ENCODE measurements around the gene GRK1.

Gene GRK1

DNA sequence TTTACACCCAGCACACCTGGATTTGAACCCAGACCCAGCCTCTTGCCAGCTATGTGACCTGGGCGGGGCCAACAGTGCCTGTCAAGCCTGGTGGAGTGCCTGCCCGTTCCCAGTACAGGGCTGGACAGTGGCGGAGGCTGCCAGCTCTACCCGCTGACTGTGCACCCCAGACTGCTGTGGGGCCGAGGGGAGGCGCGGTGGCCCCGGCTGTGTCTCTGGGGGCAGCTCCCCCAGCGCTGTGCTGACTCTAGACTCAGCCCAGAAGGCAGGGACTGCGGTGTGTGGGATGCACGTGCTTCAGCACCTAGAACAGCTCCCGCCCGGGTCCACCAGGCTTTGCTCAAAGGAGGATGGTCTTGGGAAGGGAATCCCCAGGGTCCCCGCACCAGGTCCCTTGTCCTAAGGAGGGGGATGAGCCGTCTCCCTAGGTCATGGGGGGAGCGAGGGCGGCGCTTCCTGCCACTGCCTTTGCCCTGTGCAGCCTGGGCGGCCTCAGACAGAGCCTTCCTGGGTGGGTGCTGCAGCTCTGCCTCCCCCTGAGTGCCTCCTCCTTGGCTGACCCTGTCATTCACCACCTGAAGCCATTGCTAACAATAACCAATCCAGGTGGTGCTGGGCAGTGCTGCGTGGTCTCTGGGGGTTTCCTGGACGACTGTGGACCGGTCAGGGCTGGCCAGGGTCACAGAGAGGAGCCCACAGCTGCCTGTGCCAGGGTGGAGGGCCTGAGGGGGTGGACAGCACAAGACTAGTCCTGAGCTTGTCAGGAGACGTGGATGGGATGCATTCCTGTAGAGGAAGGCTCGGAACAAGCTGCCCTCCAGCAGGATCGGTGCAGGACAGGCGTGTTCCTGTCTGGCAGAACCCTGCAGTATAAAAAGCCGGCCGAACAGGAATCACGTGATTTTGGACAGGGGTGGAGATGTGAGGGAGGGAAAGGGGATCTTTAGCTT lies 110.6 kb downstream of the GRK1 start:
- TF ChIP-seq, protein P1, sequence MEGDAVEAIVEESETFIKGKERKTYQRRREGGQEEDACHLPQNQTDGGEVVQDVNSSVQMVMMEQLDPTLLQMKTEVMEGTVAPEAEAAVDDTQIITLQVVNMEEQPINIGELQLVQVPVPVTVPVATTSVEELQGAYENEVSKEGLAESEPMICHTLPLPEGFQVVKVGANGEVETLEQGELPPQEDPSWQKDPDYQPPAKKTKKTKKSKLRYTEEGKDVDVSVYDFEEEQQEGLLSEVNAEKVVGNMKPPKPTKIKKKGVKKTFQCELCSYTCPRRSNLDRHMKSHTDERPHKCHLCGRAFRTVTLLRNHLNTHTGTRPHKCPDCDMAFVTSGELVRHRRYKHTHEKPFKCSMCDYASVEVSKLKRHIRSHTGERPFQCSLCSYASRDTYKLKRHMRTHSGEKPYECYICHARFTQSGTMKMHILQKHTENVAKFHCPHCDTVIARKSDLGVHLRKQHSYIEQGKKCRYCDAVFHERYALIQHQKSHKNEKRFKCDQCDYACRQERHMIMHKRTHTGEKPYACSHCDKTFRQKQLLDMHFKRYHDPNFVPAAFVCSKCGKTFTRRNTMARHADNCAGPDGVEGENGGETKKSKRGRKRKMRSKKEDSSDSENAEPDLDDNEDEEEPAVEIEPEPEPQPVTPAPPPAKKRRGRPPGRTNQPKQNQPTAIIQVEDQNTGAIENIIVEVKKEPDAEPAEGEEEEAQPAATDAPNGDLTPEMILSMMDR (IDR thresholded peaks at IDR 0.05; ENCODE audit: unreplicated experiment in 3 of 3) = no peak
- H3K27ac Mint-ChIP-seq = no peak overlapping the region
- H3K4me1 Mint-ChIP-seq = peaks cover 5% of the 10 kb centered on the region
- no peak overlapping the region for H3K4me3 Mint-ChIP-seq
- H3K27me3 Mint-ChIP-seq (ENCODE audit: low read depth) = peaks cover 24% of the 10 kb centered on the region
- no peaks in the 10 kb centered on the region for H3K36me3 Mint-ChIP-seq (ENCODE audit: low read depth)
- H3K9me3 Mint-ChIP-seq = peaks cover 8% of the 10 kb centered on the region

DNA sequence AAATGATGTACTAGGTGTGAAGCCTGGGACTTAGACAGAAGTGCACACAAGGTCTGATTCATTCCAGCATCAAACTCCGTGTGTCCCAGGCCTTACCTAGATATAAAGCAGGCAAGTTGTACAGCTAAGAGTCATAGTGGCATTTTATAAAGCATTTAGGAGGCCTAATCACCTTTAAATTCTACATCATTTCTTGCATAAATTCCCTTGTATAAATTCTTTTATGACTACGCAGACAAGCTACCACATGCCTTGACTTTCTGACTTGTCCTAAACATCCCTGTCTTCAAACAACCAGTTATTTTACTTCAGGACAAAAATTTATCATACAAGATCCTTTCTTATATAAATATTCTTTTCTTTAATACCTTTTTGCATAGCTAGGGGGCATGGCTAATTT lies 114.6 kb downstream of the GRK1 start:
- Mint-ChIP-seq H3K4me1 (peaks cover 5% of the 10 kb centered on the region), H3K4me3 (no peak overlapping the region), H3K9me3 (peaks cover 5% of the 10 kb centered on the region), H3K27me3 (ENCODE audit: low read depth) (peaks cover 45% of the 10 kb centered on the region), H3K27ac (no peak overlapping the region), H3K36me3 (ENCODE audit: low read depth) (no peaks in the 10 kb centered on the region)
- TF ChIP-seq, protein P1 (IDR thresholded peaks at IDR 0.05; ENCODE audit: unreplicated experiment in 3 of 3) = no peak

DNA sequence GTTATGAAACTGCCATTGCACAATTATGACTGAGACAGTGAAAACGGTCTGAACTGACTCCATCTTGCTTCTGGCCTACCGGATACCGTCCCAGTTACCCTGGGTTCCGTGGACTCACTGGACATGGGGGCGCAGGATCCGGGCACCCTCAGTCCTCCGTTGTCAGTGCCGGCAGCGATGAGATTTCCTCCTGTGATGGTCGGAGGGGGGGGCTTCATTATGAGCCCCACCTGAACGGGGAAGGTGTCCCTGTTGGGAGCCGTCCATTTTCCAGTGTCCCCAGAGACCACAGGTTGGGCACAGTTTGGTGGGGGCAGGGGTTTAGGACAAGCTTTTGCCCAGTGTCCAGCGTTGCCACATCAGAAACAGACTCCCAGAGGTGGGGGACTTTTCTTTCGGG lies 115.5 kb downstream of the GRK1 start:
- peaks cover 39% of the 10 kb centered on the region for H3K27me3 Mint-ChIP-seq (ENCODE audit: low read depth)
- H3K4me1 Mint-ChIP-seq = no peaks in the 10 kb centered on the region
- H3K4me3 Mint-ChIP-seq = no peak overlapping the region
- H3K36me3 Mint-ChIP-seq (ENCODE audit: low read depth) = no peaks in the 10 kb centered on the region
- TF ChIP-seq, protein P1 (IDR thresholded peaks at IDR 0.05; ENCODE audit: unreplicated experiment in 3 of 3) = no peak
- H3K27ac Mint-ChIP-seq = no peak overlapping the region
- H3K9me3 Mint-ChIP-seq = peaks cover 5% of the 10 kb centered on the region

DNA sequence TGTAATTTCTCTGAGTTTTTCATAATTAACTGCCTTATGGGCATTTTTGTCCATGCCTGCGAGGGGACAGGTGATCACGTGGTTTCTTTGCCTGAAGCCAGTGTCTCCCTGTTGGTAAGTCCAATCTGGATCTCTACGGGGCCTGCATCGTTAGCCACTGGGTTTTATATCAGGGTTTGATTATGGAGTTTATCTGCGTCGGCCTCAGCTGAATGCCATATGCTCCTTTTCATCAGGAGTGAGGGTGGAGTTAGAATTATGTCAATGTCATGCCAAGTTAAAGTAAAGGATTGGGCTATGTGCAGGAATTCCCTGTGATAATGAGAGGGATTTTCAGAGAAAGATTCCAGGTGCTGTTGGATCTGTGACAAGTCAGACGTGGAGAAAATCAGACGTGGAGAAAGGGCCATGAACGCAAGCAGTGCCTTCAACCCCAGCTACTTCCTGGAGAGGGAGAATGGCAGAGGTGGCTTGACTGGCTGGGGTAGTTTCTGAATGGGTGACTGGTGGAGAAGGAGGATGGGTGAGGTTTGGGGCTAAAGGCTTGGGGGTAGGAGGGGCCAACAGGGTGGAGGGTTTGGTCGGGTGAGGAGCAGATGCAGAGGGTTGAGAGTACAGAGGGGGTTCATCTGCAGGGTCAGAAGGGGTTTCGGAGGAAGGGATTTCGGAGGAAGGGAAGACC lies 116.3 kb downstream of the GRK1 start:
- H3K4me3 Mint-ChIP-seq = no peak overlapping the region
- TF ChIP-seq, protein P1 (IDR thresholded peaks at IDR 0.05; ENCODE audit: unreplicated experiment in 3 of 3) = no peak
- H3K9me3 Mint-ChIP-seq = peaks cover 5% of the 10 kb centered on the region
- H3K27me3 Mint-ChIP-seq (ENCODE audit: low read depth) = peaks cover 39% of the 10 kb centered on the region
- H3K27ac Mint-ChIP-seq = no peak overlapping the region
- no peaks in the 10 kb centered on the region for H3K36me3 Mint-ChIP-seq (ENCODE audit: low read depth)
- H3K4me1 Mint-ChIP-seq = no peaks in the 10 kb centered on the region

DNA sequence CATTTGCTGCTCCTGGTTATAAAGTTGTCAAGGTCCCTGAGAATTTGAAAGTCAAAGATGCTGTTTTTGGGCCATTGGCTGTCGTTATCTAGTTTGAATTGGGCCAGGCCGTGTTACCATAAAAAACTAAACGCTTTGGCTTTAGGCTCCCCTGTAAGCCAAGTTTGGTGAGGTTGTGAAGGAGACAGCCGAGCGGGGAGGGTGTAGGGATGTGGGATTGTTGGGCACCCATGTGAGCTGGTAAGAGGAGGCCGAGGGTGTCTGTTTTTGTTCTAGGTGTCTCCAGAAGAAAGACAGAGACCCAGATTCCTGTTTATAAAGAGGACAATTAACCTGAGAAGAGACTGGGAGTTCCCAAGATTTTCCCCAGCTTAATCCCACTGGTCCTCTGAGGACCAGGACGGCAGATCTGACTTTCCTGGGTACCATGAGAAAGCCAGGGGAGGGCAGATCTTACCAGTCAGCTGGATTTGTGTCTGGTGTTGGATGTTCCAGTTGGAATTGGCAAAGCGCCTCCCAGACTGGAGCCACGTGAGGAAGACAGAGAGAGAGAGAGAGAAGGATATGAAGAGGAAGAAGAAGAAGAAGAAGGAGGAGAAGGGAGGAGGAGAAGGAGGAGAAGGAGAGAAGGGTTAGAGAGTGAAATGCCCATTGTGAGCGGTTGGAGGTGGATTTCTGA lies 117.1 kb downstream of the GRK1 start:
- Mint-ChIP-seq H3K9me3 (peaks cover under 1% of the 10 kb centered on the region), H3K4me3 (no peak overlapping the region), H3K4me1 (no peaks in the 10 kb centered on the region), H3K36me3 (ENCODE audit: low read depth) (no peaks in the 10 kb centered on the region), H3K27ac (no peak overlapping the region), H3K27me3 (ENCODE audit: low read depth) (peaks cover 35% of the 10 kb centered on the region)
- TF ChIP-seq, protein P1 (IDR thresholded peaks at IDR 0.05; ENCODE audit: unreplicated experiment in 3 of 3) = no peak
